GM19438 (cell line): Measurements from ENCODE around the gene GRB2.
A peak's percentile ranks its signal among the peaks of the same experiment; 100 is the strongest.
"Not testable (repeated sequence)": the region's sequence is repeated elsewhere in the genome, so short reads cannot be mapped to it uniquely, and the experiment has no call there.

Source experiments
- ATAC-seq: cut with Tn5 transposase; IDR thresholded peaks from one replicate; pipeline ENCODE4 v1.9.1; 2021; ENCODE audit warnings: low read depth; ENCODE audit not compliant: unreplicated experiment

The GRB2 gene

DNA sequence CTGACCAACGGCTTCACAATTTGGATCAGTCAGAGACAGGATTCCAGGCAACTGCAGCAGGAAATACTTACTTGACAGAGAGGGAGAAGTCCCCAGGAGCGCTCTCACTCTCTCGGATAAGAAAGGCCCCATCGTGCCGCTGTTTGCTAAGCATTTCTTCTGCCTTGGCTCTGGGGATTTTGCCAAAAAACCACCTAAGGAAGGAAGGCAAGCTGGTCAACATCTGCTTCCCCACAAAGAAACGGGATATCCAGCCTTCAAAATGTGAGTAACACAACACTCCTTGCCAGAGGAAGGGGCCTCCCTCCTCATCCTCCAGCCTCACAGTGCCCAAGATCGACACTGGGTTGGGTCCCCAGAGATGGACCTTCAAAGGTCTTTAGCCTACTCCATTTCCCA is 79.7 kb downstream of the GRB2 start:
- ATAC-seq = no peak

DNA sequence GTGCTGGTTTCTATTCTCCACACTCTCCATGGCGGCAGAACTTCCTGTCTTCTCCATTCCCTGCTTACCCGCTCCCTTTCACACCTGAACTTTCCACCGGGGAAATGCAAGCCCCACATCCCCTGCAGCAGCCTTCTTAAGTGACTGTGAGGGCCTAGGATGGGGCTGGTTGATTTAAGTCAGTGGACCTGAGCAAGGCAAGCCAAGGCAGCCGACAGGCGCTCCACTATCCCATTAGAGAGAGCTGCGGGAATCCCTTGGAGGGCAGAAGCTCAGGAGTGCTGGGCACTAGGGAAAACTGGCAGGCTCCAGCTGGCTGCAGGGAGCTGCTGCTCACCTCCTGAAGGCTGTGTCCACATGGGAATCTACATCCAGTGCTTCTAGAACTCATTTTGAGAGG is 80.1 kb downstream of the GRB2 start:
- no peak for ATAC-seq

DNA sequence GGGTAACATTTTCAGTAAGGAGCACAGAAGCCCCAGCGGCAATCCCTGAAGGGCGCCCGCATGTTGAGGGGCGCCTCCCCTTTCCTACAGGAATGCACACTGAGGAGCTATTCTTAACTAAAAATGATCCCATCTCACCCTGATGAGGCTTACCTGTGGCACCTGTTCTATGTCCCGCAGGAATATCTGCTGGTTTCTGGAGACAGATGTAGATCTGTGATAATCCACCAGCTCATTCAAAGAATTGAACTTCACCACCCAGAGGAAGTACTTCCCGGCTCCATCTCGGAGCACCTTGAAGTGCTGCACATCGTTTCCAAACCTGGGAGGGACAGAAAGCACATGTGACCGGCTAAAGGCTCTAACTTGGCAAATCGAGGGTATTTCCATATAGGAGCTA is 84.0 kb downstream of the GRB2 start:
- ATAC-seq = no peak

DNA sequence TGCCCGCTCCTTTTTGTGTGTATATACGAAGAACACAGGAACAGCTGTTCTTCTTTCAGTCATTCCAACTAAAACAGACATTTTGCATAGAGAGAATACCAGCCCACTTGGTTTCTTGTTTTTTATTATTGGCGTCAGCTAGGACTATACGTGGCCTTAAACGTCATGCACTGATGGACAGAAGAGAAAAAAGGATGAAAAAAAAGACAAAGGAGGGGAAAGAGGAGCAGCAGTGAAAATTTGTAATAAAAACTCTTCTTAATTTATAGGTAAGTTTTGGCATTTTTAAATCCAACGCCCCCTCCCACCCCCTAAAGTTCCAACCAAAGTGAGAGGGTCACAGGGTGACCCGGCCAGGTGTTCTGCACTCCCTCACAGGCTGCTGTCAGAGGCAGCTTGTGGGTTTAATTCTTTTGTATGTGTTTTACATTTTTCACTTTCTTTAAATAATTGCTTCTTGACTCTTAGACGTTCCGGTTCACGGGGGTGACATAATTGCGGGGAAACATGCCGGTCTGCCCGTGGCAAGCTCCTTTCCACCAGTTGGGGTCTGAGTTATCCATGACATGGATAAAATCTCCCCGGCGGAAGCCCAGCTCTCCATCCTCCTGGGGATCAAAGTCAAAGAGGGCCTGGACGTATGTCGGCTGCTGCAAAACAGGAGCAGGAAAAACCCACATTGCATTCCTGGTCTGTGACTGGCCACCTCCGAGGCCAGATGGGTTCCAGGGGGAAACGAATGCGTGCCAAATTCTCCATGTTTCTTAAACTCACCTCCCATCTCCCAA is 85.4 kb downstream of the GRB2 start:
- peak; percentile 39 for ATAC-seq

DNA sequence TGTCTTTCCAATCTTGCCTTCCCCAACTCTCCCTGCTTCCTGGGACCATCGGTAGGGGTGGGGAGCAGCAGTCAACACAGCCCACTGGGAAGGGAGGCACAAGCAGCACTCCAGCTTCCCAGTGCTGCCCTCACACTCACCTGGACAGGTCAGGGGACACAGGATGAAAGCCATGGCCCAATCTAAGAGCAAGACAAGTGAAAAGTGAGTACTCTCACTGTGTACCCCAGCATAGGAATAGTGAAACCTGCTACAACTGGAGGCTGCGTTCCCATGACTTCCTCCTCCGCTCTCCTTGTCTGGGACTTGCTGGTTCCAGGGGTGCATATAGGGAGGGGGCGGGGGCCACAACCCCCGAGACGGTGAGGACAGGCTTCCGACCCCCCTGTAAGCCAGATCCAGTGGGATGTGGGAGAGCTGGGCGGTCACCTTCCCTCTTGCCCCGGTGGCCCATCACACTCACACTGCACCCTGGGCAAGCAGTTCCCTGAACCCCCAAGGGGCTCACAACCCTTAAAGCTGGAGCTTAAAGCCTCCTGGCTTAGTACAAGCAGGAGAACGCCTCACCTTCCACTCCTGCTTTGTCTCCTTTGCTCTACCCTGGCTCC is 86.8 kb downstream of the GRB2 start:
- no peak for ATAC-seq

DNA sequence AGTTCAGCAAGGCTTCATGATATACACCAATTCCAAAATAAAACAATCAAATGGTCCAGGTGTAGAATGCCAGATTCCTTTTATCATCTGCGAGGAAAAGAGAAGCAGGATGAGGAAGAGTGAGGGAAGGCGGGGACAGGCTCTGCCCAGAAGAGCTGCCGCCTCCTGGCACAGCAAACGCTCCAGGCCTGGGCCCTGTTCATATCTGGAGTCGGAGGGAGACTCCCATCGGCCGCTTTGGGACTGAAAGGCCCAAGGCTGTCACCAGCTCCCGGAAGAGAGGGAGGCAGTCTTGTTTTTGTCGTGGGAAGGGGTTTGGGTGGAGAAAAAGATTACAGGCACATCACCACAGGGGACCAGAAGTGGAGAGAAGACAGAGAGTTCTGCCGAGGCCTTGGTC is 87.3 kb downstream of the GRB2 start:
- ATAC-seq = no peak

DNA sequence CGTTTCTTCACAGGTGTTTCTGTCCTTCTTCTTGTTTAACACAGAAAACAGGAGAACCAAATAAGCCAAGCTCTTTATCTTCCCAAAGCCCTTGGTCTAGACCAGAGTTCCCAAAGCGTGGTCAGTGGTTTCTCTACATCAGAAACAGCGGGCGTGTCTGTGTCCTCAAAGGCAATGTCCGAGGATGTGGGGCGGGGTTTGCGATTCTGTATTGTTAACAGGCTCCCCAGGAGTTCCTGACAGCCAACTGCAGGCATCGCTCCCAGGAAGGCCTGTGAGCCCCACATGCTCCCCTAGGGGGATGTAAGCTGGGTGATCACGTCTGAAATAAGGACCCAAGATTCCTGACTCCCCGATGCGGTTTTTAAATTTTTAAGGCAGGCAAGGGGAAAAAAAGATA is 87.8 kb downstream of the GRB2 start:
- ATAC-seq = no peak

DNA sequence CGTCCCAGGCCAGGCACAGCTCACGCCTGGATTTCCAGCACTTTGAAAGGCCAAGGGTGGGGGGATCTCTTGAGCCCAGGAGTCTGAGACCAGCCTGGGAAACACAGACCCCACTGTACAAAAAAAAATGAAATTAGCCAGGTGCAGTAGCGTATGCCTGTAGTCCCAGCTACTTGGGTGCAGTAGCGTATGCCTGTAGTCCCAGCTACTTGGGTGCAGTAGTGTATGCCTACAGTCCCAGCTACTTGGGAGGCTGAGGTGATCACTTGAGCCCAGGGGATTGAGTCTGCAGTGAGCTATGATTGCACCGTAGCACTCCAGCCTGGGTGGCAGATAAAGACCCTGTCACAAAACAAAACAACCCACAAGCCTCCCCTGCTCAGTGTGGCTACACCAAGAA is 89.2 kb downstream of the GRB2 start:
- ATAC-seq = no peak

DNA sequence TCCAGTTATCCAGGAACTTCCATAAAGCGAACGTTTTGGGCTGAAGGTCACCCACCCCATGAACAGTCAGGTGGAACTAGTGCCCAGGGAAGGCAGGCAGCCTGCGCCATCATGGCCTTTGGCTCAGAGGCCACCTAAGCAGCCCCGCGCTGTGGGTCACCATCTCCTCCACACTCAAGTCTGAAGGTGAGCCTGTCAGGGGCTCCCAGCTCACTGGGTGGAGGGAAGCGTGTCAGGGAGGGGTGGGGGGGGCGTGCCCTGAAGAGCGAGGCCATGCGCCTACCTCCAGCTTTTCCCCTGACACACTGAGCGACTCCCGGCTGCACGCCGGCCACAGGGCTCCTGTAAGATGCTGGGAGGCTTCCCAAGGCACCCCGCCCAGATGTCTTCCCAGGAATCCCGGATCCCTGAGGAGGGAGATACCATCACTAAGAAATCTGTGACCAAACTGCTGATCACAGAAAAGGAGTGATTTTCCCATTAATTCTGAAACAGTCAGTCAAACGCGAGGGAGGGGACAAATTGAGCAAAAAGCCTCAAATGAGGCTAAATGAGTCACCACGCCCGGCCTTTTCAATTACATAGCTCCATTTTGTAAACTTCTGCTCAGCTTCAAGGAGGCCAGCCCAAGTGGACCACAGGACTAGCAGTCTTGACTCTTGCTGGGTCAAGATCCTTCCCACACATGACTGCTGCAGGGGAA is 89.8 kb downstream of the GRB2 start:
- ATAC-seq = no peak

DNA sequence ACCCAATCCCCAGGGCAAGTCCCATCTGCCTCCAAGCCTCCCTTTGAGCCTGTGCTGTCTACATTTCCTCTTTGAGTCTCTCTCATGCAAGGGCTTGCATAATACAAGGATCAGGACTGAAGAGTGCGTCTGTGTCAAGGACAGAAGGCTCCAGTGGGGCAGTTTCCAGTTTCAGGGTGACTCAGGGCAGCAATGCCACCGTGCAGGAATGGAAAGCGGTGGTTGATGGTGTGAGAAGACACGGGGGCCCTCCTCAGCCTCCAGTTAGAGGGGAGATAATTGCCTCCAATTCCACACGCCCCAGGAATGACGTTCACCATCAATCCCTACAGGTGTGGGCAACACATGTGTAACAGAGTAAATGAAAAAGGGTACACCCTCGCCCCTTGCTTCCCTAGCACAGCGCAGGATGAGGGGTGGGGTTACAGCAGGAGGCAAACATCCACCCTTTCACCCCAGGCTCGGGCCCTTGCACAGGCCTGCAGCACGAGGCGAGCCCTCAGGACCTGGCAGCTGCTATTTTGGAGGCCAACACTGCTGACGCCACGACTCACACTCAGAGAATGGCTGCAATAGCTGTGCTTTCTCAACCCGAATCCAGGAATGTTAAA is 91.4 kb downstream of the GRB2 start:
- peak; percentile 51 for ATAC-seq

DNA sequence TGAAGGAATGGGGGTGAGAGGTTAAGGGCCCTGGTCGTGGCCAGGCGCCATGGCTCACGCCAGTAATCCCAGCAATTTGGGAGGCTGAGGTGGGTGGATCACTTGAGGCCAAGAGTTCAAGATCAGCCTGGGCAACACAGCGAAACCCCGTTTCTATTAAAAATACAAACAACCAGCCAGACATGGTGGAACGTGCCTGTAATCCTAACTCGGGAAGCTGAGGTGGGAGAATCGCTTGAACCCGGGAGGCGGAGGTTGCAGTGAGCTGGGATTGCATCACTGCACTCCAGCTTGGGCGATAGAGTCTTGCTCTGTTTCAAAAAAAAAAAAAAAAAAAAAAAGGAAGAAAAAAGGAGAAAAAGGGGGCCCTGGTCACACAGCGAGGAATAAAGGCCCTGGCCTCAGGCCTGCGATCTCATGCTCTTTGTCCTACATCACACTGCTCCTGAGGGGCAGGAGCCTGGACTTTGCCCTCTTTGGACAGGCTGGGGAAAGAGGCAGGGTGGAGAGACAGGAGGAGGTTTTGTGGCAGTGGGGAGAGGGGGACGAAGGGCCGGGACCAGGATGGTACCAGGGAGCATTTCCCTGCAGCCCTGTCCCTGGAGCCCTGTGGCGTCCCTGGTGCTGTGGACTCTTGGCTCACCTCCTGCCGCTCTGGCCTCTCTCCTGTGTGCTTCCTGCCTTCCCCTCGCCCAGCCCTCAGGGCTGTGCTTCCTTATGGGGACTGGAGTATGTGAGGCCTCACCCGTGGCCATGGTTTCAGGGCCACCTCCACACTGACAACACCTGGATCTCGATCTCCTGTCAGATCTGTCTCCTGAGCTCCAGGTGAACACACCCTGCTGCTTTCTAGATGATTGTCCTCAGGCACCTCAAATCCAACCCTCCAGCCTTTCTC is 96.5 kb downstream of the GRB2 start:
- no peak for ATAC-seq

DNA sequence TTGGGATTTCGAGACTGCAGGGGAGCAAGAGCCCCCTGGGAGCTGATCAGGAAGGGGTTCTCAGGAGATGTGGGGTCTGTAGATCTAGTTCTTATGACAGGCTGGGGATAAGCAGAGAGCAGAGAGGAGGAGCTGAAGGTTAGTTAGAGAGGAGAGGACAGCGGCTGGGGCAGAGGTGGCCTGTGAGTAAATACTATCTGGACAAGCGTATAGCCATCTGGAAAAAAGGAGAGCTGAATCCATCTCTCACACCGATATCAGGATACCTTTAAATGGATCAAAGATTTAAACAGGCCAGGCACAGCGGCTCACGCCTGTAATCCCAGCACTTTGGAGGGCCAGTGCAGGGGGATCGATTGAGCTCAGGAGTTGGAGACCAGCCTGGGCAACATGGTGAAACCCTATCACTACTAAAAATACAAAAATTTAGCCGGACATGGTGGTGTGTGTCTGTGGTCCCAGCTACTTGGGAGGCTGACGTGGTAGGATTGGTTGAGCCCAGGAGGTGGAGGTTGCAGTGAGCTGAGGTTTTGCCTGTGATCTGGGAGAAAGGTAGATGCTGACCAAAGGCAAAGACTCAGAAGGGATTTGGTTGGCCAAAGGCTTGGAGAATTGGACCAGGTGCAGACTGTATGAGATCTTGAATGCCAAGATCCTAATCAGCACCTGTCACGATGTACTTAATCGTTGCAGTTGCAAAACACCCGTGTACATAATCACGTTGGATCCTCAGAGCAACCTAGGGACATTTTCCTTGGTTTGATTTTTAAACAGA is 97.3 kb downstream of the GRB2 start:
- ATAC-seq = no peak

DNA sequence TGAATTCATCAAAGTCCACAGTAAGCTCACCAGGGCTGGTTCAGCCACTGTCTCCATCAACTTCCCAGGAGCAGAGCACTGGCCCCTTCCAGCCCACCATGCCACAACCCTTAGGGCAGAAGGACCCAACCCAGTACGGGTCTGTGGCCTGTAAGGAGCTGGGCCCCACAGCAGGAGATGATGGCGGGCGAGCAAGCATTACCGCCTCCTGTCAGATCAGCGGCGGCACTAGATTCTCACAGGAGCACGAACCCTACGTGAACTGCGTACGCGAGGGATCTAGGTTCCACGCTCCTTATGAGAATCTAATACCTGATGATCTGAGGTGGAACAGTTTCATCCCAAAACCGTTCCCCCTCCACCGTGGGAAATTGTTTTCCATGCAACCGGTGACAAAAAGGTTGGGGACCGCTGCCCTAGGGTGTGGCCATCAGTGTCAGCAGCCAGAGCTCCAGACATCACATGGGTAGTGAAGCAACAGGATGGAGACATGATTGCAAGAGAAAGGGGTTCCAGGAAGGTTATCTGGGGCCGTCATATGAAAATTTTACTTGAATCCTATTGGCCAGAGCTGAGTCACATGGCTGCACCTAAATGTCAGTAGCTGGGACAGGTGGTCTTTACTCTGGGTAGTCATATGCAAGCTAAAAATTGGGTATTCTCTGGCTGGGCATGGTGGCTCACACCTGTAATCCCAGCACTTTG is 103.8 kb downstream of the GRB2 start:
- ATAC-seq = no peak

DNA sequence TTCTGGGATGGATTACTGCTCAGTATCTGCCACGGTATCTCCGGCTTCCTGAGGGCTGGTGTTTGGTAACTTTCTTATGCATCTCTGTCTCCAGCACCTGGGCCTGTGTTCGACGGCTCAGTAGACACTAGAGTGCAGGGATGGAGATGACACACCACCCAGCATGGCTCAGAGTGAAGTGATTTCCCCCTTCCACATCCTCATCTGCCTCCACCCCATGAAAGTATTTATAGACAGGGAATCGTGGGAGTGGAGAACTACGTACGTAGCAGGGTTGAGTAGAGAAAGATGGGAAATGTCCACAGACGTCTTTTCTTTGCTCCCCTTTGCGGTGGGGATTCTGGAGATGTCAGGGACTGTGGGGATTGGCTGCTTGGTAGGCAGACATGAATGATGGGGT is 104.4 kb downstream of the GRB2 start:
- no peak for ATAC-seq

DNA sequence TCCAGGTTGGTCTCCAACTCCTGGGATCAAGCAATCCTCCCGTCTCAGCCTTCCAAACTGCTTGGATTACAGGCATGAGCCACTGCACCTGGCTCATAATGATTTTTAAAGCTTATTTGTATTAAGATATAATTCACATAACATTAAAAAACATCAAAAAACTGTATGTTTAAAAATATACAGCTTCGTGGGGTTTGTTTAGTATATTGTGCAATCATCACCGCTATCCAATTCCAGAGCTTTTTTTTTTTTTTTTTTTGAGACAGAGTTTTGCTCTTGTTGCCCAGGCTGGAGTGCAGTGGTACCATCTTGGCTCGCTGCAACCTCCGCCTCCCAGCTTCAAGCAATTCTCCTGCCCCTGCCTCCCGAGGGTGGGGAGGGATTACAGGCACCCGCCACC is 105.2 kb downstream of the GRB2 start:
- ATAC-seq = no peak

DNA sequence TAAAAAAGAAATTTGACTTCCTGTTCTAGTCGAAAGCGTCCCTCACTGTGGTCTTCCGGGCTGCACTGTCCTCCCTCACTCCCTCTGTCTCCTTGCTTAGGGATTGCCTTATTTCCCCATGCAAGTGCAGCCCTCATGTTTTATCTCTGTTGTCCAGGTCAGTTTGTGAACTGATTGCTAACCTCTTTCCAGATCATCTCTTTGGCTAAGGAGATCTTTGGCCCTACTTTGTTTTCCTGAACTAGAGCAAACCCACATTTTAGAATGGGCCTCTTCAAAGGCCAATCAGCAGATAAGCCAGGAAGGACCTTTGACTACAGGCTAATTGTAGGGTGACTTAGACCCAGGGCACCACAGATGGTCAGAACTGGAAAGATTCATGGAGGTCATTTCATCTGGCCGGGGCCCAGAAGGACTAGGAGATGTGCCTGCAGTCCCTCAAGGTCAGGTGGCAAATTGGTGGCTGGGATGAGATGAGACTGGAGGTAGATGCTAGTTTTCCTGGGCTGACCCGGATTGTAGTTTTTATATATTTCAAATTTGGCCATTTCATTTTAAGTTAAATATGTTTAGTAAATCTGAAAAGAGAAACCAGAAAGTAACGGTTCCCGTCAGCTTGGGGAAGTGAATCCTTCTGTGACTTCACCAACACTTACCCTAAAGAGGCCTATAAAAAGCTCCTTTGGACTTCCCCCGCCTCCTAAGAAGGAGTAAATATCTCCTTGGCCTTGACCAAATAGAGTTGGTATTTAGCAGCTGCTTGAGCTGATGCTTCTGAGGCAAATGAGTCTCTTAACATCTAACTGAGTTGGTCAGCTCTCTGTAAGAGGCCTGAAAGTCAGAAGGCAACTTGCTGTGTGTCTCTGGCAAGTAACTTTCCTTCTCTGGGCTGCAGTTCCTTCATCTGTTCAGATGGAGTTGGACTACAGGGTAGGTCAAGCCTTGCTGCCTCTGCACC is 110.0 kb downstream of the GRB2 start:
- ATAC-seq = peak; percentile 48

DNA sequence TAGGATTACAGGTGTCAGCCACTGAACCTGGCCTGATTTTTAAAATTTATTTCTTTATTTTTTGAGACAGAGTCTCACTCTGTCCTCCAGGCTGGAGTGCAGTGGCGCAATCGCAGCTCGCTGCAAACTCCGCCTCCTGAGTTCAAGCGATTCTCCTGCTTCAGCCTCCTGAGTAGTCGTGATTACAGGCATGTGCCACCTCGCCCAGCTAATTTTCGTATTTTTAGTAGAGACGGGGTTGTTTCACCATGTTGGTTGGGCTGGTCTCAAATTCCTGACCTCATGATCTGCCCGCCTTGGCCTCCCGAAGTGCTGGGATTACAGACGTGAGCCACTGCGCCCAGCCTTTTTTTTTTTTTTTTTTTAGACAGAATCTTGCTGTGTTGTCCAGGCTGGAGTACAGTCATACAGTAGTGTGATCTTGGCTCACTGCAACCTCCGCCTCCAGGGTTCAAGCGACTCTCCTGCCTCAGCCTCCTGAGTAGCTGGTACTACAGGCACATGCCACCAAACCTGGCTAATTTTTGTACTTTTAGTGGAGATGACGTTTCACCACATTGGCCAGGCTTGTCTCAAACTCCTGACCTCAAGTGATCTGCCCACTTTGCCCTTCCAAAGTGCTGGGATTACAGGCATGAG is 112.5 kb downstream of the GRB2 start:
- not testable (repeated sequence) for ATAC-seq
